HG02885 (cell line): ENCODE measurements around the gene ARPIN.
"Not testable (repeated sequence)": the region's sequence is repeated elsewhere in the genome, so short reads cannot be mapped to it uniquely, and the experiment has no call there.

Experiments used
- ATAC-seq: cut with Tn5 transposase; IDR thresholded peaks from one replicate; pipeline ENCODE4 v1.9.1; 2021; ENCODE audit warnings: mild to moderate bottlenecking; ENCODE audit not compliant: unreplicated experiment, poor library complexity

Gene ARPIN

GRCh38 chr15:89883518-89883917, 29.2 kb downstream of the ARPIN start:
- ATAC-seq = no peak

DNA sequence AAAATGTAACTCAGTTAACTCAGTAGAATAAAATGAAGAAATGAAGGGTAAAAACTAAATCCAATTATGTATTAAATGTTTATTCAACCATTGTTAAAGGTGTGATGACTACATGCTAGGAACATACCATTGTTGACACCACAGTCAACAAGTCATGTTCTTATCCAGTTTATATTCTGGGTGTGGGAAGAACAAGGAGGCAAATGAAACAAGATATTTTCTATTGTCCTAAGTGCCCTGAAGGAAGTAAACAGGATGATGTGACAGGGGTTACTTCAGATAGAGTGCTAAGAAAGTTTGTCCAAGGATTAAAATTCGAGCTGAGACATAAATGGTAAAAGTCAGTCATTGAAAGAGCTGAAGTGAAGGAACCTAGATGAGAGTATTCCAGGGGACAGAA, 32.0 kb downstream of the ARPIN start:
- ATAC-seq = no peak

DNA sequence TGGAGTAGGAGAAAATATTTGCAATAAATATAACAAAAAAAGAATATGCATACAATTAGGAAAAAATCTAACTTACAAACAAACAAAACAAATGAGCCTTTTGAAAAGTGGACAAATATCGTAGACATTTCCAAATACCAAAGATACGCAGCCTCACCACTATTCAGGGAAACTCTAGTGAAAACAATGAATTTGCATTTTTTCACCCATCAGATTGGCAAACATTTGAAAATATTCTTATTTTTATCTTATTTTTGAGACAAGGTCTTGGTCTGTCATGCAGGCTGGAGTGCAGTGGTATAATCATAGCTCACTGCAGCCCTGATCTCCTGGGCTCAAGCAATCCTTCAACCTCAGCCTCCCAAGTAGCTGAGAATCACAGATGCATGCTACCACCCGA, 34.4 kb downstream of the ARPIN start:
- no peak for ATAC-seq

DNA sequence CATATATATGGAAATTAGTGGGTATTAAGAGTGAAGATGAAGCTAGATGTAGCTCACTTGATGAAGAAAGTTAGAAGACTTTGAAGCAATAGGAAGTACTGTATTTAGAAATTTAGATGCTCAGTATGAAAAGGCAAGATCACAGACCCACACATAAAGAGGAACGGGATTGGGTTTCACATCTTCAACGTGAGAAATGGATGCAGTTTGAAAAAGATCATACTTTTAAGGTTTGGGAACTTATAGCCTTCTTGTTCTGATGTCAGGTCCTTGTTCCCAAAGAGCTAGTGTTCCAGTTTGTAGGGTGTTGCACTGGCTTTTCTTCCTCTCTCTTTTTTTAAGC, 35.7 kb downstream of the ARPIN start:
- no peak for ATAC-seq

DNA sequence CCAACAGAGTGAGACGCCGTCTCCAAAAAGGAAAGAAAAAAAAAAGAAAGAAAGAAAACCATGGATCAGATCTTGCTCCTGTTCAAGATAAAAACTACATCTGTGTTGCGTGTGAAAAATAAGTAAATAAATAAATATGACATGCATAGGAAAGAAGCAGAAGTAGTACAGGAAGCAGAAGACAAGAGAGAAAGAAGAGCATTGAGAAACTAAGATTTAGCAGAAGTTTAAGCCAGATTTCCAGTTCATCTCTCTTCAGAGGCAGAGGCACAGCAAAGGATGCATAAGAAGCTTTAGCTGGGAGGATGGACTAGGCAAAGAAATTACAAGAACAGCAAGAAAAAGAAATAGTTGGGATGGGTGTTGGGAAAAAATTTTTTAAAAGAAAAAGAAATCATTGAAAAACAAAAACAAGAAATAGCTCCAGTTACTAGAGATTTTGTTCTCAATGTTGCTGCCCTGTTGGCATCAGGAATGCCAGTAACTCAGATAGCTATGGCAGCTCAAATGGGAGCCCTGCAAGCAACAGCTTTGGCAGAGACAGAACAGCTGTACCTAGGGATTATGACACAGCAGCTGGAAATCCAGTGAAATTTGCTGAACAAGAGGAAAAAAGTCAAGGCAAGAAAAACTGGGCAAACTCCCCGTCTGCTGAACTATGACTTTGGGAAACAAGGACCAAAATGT, 36.2 kb downstream of the ARPIN start:
- ATAC-seq = no peak

- ATAC-seq = no peak
Observed at GRCh38 chr15:89875741-89876140, 37.0 kb downstream of the ARPIN start.

GRCh38 chr15:89874926-89875564, 37.7 kb downstream of the ARPIN start:
- peak; percentile 73 for ATAC-seq

- no peak for ATAC-seq
Observed at GRCh38 chr15:89870688-89871288, 42.0 kb downstream of the ARPIN start.

DNA sequence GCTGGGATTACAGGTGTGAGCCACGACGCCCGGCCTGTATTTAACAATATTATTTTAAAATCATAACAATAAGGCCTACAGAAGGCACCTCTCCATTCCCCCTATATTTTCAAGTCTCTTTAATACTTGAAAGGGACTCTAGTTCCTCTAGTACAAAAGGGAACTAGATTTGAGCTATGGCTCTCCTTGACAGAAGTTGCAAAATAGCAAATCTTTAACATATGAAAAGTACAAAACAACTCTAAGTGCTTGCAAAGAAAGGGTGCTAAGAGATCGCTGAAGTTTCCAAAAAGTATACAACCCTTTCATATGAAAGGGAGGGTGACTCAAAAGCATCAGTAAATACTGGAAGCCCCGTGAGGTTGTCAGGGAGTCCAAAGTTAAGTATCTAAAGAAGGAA, 42.7 kb downstream of the ARPIN start:
- no peak for ATAC-seq

DNA sequence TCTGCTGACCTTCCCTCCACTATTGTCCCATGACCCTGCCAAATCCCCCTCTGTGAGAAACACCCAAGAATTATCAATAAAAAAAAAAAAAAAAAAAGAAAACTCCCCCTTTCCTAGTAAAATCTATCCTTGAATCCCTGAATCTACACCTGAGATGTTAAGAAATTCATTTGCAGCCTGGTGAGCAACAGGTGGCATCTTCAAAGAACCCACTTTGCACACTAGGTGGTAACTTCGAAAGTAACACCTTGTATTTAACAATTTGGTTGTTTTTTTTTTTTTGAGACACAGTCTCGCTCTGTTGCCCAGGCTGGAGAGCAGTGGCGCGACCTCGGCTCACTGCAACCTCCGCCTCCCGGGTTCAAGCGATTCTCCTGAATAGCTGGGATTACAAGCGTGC, 43.3 kb downstream of the ARPIN start:
- not testable (repeated sequence) for ATAC-seq

DNA sequence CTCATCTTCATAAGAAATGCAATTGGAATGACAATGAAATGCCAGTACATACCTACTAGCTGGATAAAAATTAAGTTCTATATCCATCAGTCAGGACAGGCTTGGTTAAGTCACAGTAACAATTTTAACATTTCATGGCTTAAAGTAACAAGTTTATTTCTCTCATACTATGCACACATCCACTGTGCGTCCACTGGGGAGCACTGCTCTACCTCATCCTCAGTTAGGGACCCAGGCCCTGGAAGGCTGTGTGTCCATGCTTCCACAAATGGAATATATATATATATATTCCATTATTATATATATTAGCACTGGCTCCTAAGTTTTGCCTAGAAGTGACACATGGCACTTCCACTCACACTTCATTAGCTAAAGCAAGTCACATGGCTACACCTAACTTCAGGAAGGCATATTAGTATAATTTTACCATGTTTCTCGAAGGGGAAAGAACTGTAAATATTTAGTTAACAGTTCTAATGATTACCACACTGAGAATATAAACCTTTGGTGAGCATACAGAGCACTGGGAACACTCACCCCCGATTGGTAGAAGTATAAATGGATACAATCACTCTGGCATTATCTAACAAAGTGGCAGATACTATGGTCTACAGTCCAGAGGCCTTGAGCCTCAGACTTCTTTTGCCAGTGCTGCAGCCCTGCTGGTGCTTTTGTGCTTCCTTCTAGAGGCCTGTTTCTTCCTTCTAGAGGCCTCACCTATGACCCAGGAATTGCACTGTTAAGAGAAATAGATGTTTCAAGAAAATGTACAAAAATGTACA, 47.6 kb downstream of the ARPIN start:
- ATAC-seq = no peak

- no peak for ATAC-seq
Observed at GRCh38 chr15:89863918-89864317, 48.8 kb downstream of the ARPIN start.

GRCh38 chr15:89860891-89861290, 51.9 kb downstream of the ARPIN start:
- no peak for ATAC-seq

DNA sequence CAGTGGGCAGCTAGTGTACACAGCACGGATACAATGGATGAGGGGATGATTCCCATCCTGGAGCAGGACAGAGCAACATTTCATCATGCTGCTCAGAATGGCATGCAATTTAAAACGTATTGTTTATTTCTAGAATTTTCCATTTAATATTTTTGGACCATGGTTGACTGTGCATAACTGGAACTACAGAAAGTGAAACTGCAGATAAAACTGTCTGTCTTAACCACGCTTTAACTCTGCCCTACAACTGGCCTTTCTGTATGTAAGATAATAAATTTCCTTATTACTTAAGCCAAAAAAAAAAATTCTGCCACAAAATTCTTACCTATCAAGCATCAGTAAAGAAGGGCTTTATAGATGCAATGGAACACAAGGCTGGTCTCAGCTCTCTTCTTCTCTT, 52.3 kb downstream of the ARPIN start:
- no peak for ATAC-seq

- no peak for ATAC-seq
Observed at GRCh38 chr15:89858661-89859458, 53.9 kb downstream of the ARPIN start.

GRCh38 chr15:89857673-89858072, 55.1 kb downstream of the ARPIN start:
- no peak for ATAC-seq

DNA sequence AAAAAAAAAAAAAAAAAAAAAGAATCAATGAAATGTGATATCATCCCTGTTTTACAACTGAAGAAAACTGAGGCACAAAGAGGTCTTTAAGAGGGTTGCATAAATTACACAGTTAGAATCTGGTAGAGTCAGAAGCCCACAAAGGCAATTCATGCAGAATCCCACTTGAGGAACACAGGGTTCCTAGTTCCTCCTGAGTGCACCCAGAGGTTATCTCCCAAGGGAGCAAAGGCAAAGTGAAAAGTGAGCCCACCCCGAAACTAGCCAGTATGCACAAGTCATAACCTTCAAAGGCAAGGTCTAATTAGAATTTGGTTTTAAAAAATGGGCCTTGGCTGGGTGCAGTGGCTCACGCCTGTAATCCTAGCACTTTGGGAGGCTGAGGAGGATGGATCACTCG, 56.8 kb downstream of the ARPIN start:
- no peak for ATAC-seq

- not testable (repeated sequence) for ATAC-seq
Observed at GRCh38 chr15:89854863-89855262, 57.9 kb downstream of the ARPIN start.

DNA sequence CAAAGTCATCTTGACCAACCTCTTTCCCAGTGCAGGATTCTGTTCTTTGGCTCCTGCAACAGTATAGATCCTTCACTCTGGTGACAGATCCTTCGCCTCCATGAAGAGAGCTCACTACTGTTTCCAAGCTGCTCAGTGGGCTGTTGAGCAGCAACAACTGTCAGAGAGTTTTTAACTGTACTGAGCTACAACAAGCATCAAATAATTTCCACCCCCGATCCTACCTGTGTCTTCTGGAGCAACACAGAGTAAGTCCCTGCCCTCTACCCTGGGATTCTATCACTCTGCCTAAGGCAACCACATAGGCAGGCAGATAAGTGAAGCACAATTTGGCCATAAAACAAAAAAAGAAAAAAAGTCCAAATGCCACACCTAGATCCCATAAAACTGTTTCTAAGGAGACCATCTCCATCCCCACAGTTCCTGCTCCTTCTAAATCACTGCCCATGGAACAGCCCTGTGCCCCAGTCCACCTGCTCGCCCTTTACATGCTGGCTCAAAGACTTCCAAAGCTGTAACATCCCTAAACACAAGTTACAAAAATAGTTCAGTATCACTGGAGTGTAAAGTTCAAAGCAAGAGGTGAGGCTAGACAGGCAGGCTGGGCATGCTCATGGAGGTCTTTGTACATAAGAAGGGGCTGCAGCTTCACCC, 60.3 kb downstream of the ARPIN start:
- ATAC-seq = no peak
